Astrocyte of the spinal cord (primary cell): ENCODE data around the gene MGST3.
A peak's percentile ranks its signal among the peaks of the same experiment; 100 is the strongest.
"Not testable (repeated sequence)": the region's sequence is repeated elsewhere in the genome, so short reads cannot be mapped to it uniquely, and the experiment has no call there.

ENCODE experiments used
- DNase-seq: peaks from one replicate; pipeline ENCODE4 v3.0.0; 2011; ENCODE audit warnings: low read depth, low spot score
- H3K4me3 ChIP-seq: 2 replicates; pipeline ENCODE4 v1.5.1; 2011; ENCODE audit warnings: low read depth, mild to moderate bottlenecking, low read length, moderate library complexity
- CTCF ChIP-seq: IDR thresholded peaks from 2 replicates; pipeline ENCODE4 v1.5.1; 2012; ENCODE audit warnings: low read depth, mild to moderate bottlenecking, low read length, inconsistent platforms
- in situ Hi-C: cut with HindIII; loops from 2 replicates; pipeline ENCODE4 v1.10.0; 2017; ENCODE audit warnings: low sequenced_read_pairs

The MGST3 gene

GRCh38 chr1:165697491-165697880, 66.5 kb downstream of the MGST3 start:
- DNase-seq, result no peak
- H3K4me3 ChIP-seq, result peak overlapping the region; percentile 66
- in situ Hi-C loops, result no loop called here
- TF ChIP-seq CTCF, result no peak

GRCh38 chr1:165697881-165698760, 67.1 kb downstream of the MGST3 start, which contains the start of gene ALDH9A1:
TSS of gene ALDH9A1 (minus strand) at chr1:165698562. CDS start at chr1:165698558, 4 bp downstream.
- in situ Hi-C loops, result no loop called here
- TF ChIP-seq CTCF, result peak; percentile 40
- H3K4me3 ChIP-seq, result peak within 1 kb of the TSS; percentile 66
- DNase-seq, result peak; percentile 84

- no peak for TF ChIP-seq CTCF
- peak overlapping the region; percentile 66 for H3K4me3 ChIP-seq
- in situ Hi-C loops, result no loop called here
- no peak for DNase-seq
Measured at GRCh38 chr1:165698761-165699052, 67.7 kb downstream of the MGST3 start.

GRCh38 chr1:165699577-165699976, 68.5 kb downstream of the MGST3 start:
- TF ChIP-seq CTCF, result no peak
- H3K4me3 ChIP-seq, result no peak overlapping the region
- in situ Hi-C loops, result no loop called here
- DNase-seq, result no peak

GRCh38 chr1:165701922-165702321, 70.9 kb downstream of the MGST3 start:
- DNase-seq, in situ Hi-C loops, H3K4me3 ChIP-seq: not testable (repeated sequence)

GRCh38 chr1:165703648-165704047, 72.6 kb downstream of the MGST3 start:
- no peak for DNase-seq
- H3K4me3 ChIP-seq, result no peak overlapping the region
- in situ Hi-C loops, result no loop called here
- no peak for TF ChIP-seq CTCF
